Body of pancreas (tissue), 4 donors: ENCODE results near the gene PLPP4. TPM values are rescaled to one million over a fixed set of nuclear protein-coding genes. Genes with fewer than 3 reads are reported as not detected.
"Not testable (repeated sequence)": the region's sequence is repeated elsewhere in the genome, so short reads cannot be mapped to it uniquely, and the experiment has no call there.

Source experiments
- ATAC-seq: fragments of 150-250 bp; one replicate; pipeline ENCODE4 v1.9.1; 2016
- DNase-seq, 4 donors: peaks; one replicate each; pipeline ENCODE4 v3.0.0-alpha.2; 2019
- H3K27ac ChIP-seq, 4 donors: fragments of 200-600 bp; sonication (generic); 1 replicate in 3 of 4; 2 replicates in 1 of 4; pipeline versions ENCODE4 v1.5.1 to v1.6.1; 2016 to 2019; ENCODE audit warnings: mild to moderate bottlenecking in 1 of 4, mixed read lengths in 1 of 4, moderate library complexity in 1 of 4
- H3K27me3 ChIP-seq, 2 donors: fragments of 200-600 bp; sonication (generic); one replicate each; pipeline ENCODE4 v1.6.0; 2016; ENCODE audit warnings: mild to moderate bottlenecking in 1 of 2
- H3K36me3 ChIP-seq, 2 donors: fragments of 200-600 bp; sonication (generic); replicated peaks in 1 of 2; 2 replicates each; pipeline ENCODE4 v1.5.1; 2016; ENCODE audit warnings: low read depth in 2 of 2; ENCODE audit not compliant: insufficient read depth in 1 of 2
- H3K4me1 ChIP-seq: fragments of 200-600 bp; sonication (generic); one replicate; pipeline ENCODE4 v1.6.0; 2016
- H3K4me3 ChIP-seq, 2 donors: fragments of 200-600 bp; sonication (generic); 1 replicate in 1 of 2; 2 replicates in 1 of 2; pipeline ENCODE4 v1.5.1; 2016 to 2019
- H3K9me3 ChIP-seq, 3 donors: fragments of 200-600 bp; sonication (generic); 1 replicate in 2 of 3; 2 replicates in 1 of 3; pipeline ENCODE4 v1.5.1; 2016
- POLR2A ChIP-seq, 3 donors: fragments of 450-650 bp; IDR thresholded peaks; one replicate each; pipeline ENCODE4 v1.6.1; 2016; ENCODE audit warnings: antibody characterized with exemption in 3 of 3, mild to moderate bottlenecking in 2 of 3
- WGBS, 2 donors: methylation state at CpG; one replicate each; pipeline ENCODE4 v1.1.5; 2017; 5-methylcytosine and 5-hydroxymethylcytosine counted together
- intact Hi-C: fragments of 100-400 bp; cut with DNase I; formaldehyde crosslinking; loops from one replicate; pipeline ENCODE4 v1.15.1; 2023
- total RNA-seq, 2 donors: library from RNA; depleted of rRNA; stranded (reverse); fragments of >200 nt; gene quantifications; one replicate each; pipeline ENCODE4 v1.1.0, GENCODE V29; 2016
- TF ChIP-seq, protein P1 (sequence below), 7 experiments: fragments of 450-650 bp in 4 of 7; fragments of 200-600 bp in 3 of 7; sonication (generic) in 3 of 7; IDR thresholded peaks; one replicate each; pipeline ENCODE4 v1.5.1; 2016 to 2019; ENCODE audit warnings: antibody characterized with exemption in 7 of 7

Gene PLPP4
- total RNA-seq, 2 donors from 2014 or later = 0.78 TPM; not detected in 1

GRCh38 chr10:120493411-120494312 is 36.6 kb downstream of the PLPP4 start:
- Histone ChIP-seq H3K4me1 (peaks cover 6% of the 10 kb centered on the region), H3K27me3 (no peaks in the 10 kb centered on the region), H3K36me3 (no peaks in the 10 kb centered on the region), H3K9me3 (no peaks in the 10 kb centered on the region), H3K27ac (no peak overlapping the region), H3K4me3 (no peak overlapping the region)
- DNase-seq (no peak), ATAC-seq (no peak)
- WGBS, 2 donors = 74 to 76% methylated on average over 11 of the region's 11 CpGs
- no peak for TF ChIP-seq POLR2A (IDR thresholded peaks at IDR 0.05)
- intact Hi-C loops = no loop called here

DNA sequence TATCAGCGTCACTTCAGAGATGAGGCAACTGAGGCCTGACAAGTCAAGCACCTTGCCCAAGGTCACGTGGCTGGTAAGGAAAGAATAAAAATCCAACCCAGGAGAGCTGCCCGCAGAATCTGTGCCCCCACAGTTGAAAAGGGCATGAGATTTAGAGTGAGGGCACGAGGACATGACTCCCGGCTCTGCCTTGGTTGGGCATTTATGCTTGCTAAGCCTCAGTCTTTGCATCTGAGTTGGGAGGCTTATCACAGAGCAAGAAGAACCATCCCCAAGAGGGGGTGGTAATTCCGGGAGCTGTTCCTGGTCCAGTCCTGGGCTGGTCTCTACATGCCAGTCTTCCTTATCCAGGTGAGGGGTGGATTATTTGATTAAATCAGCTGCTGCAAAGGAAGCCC is 37.3 kb downstream of the PLPP4 start:
- no peak for ATAC-seq
- Histone ChIP-seq H3K4me1 (peaks cover 6% of the 10 kb centered on the region), H3K27me3 (no peaks in the 10 kb centered on the region), H3K9me3 (no peaks in the 10 kb centered on the region), H3K27ac (no peak overlapping the region), H3K36me3 (no peaks in the 10 kb centered on the region), H3K4me3 (no peak overlapping the region)
- TF ChIP-seq POLR2A (IDR thresholded peaks at IDR 0.05) = no peak
- TF ChIP-seq, protein P1, sequence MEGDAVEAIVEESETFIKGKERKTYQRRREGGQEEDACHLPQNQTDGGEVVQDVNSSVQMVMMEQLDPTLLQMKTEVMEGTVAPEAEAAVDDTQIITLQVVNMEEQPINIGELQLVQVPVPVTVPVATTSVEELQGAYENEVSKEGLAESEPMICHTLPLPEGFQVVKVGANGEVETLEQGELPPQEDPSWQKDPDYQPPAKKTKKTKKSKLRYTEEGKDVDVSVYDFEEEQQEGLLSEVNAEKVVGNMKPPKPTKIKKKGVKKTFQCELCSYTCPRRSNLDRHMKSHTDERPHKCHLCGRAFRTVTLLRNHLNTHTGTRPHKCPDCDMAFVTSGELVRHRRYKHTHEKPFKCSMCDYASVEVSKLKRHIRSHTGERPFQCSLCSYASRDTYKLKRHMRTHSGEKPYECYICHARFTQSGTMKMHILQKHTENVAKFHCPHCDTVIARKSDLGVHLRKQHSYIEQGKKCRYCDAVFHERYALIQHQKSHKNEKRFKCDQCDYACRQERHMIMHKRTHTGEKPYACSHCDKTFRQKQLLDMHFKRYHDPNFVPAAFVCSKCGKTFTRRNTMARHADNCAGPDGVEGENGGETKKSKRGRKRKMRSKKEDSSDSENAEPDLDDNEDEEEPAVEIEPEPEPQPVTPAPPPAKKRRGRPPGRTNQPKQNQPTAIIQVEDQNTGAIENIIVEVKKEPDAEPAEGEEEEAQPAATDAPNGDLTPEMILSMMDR (IDR thresholded peaks at IDR 0.05) = no peak
- intact Hi-C loops = no loop called here
- DNase-seq = no peak
- WGBS, 2 donors = 71 to 80% methylated on average over 6 of the region's 6 CpGs

DNA sequence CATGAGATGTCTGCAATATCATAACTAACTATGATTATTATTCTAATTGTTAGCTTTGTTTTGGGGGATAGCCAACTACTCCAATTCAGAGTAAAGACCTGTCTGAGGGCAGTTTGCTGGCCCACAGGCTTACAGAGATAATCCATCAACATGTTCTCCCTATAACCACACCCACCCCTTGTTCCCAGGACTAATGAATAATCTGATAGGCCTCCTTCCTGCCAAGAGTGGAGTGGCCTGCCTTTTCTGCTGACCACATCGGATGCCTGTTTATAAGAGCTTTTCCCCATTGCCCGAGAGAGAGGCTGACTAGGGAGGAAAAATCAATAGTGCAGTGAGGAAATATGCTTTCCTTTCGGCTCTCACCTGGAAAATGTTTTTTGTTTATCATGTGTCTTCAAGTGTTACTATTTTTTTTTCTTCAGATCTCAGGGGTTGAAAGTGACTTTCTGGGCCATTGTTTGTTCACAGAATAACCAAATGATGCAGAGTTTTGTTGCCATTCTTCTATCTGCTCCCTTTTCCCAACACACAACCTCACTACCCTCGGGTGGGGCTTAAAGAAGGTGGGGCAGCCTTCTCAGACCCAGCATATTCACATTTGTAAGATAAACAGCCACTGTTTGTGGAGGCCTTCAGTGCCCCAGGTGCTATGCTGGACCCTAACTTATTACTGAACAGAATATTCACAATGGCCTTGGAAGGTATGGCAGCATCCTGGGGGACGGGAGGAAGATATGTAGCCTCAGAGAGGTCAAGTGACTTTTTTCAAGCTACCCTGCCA is 38.4 kb downstream of the PLPP4 start:
- peak in 3 of 4 donors; percentile 24 to 38 (median 25) for DNase-seq
- Histone ChIP-seq H3K4me1 (peaks cover 6% of the 10 kb centered on the region), H3K27ac (no peak overlapping the region), H3K4me3 (no peak overlapping the region), H3K36me3 (no peaks in the 10 kb centered on the region), H3K27me3 (no peaks in the 10 kb centered on the region), H3K9me3 (no peaks in the 10 kb centered on the region)
- intact Hi-C loops = no loop called here
- 33 to 35% methylated on average over 5 of the region's 5 CpGs for WGBS, 2 donors
- TF ChIP-seq, protein P1 (IDR thresholded peaks at IDR 0.05) = no peak
- TF ChIP-seq POLR2A (IDR thresholded peaks at IDR 0.05) = no peak
- peak; percentile 76 for ATAC-seq

- H3K36me3 ChIP-seq = no peaks in the 10 kb centered on the region
- intact Hi-C loops = no loop called here
- ATAC-seq (no peak), DNase-seq (no peak)
- 43 to 45% methylated on average over 3 of the region's 3 CpGs for WGBS, 2 donors
- TF ChIP-seq POLR2A (IDR thresholded peaks at IDR 0.05) = no peak
- TF ChIP-seq, protein P1 (IDR thresholded peaks at IDR 0.05) = no peak
- no peaks in the 10 kb centered on the region for H3K27me3 ChIP-seq
- no peaks in the 10 kb centered on the region for H3K9me3 ChIP-seq
- H3K4me3 ChIP-seq = no peak overlapping the region
- H3K27ac ChIP-seq = no peak overlapping the region
- peaks cover 6% of the 10 kb centered on the region for H3K4me1 ChIP-seq
Observed at GRCh38 chr10:120499883-120500282, 42.9 kb downstream of the PLPP4 start.

- DNase-seq (no peak), ATAC-seq (no peak)
- H3K9me3 ChIP-seq = no peaks in the 10 kb centered on the region
- H3K36me3 ChIP-seq = no peaks in the 10 kb centered on the region
- no peak overlapping the region for H3K4me3 ChIP-seq
- H3K4me1 ChIP-seq = no peaks in the 10 kb centered on the region
- no peak for TF ChIP-seq POLR2A (IDR thresholded peaks at IDR 0.05)
- TF ChIP-seq, protein P1 (IDR thresholded peaks at IDR 0.05) = no peak
- intact Hi-C loops = no loop called here
- H3K27ac ChIP-seq = no peak overlapping the region
- no peaks in the 10 kb centered on the region for H3K27me3 ChIP-seq
- 45 to 56% methylated on average over 3 of the region's 3 CpGs for WGBS, 2 donors
Observed at GRCh38 chr10:120503689-120504088, 46.7 kb downstream of the PLPP4 start.

- 59 to 64% methylated on average over 4 of the region's 4 CpGs for WGBS, 2 donors
Observed at GRCh38 chr10:120504227-120504626, 47.2 kb downstream of the PLPP4 start.

More at GRCh38 chr10:120504227-120504626, 47.2 kb downstream of the PLPP4 start:
- H3K27me3 ChIP-seq, H3K4me3 ChIP-seq, H3K9me3 ChIP-seq, H3K27ac ChIP-seq, intact Hi-C loops, DNase-seq, ATAC-seq, H3K4me1 ChIP-seq, H3K36me3 ChIP-seq: not testable (repeated sequence)
